Uterus (tissue), 2 donors: ENCODE measurements around the gene UTP25.

Experiments used
- POLR2A ChIP-seq, 2 donors: fragments of 450-650 bp; IDR thresholded peaks; one replicate each; pipeline ENCODE4 v1.6.1; 2016; ENCODE audit warnings: antibody characterized with exemption in 2 of 2, mild to moderate bottlenecking in 1 of 2, moderate library complexity in 1 of 2
- TF ChIP-seq, protein P1 (sequence below), 4 experiments: fragments of 200-600 bp in 2 of 4; fragments of 450-650 bp in 2 of 4; sonication (generic) in 2 of 4; IDR thresholded peaks; one replicate each; pipeline ENCODE4 v1.5.1; 2016 to 2019; ENCODE audit warnings: antibody characterized with exemption in 4 of 4, mild to moderate bottlenecking in 2 of 4, moderate library complexity in 1 of 4

DNA sequence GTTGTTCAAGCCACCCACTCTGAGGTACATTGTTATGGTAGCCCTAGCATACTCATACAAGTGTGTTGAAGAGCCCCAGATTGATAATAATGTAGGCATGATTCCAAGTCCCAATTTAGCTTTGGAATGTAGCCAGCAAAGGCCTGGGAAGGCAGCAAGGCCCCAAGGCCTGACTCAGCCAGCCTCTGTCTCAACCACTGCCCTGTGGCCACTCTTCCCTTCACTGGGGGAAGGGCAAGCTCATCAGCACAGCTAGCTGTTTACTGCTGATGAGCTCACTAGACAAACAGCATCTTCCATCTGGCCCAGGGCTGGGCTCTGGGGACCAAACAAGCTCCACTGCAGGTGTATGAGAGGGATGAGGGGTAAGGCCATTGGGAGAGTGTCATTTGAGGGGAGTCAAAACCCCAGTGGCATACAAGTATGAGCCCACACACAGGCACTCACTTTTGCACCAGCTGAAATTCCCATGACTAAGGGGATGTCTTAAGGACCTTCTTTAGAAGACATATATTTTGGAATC, 19.7 kb upstream of the UTP25 start:
- TF ChIP-seq, protein P1, sequence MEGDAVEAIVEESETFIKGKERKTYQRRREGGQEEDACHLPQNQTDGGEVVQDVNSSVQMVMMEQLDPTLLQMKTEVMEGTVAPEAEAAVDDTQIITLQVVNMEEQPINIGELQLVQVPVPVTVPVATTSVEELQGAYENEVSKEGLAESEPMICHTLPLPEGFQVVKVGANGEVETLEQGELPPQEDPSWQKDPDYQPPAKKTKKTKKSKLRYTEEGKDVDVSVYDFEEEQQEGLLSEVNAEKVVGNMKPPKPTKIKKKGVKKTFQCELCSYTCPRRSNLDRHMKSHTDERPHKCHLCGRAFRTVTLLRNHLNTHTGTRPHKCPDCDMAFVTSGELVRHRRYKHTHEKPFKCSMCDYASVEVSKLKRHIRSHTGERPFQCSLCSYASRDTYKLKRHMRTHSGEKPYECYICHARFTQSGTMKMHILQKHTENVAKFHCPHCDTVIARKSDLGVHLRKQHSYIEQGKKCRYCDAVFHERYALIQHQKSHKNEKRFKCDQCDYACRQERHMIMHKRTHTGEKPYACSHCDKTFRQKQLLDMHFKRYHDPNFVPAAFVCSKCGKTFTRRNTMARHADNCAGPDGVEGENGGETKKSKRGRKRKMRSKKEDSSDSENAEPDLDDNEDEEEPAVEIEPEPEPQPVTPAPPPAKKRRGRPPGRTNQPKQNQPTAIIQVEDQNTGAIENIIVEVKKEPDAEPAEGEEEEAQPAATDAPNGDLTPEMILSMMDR (IDR thresholded peaks at IDR 0.05), result no peak
- TF ChIP-seq POLR2A (IDR thresholded peaks at IDR 0.05), result no peak
